ENCODE data around the gene NHEJ1. TPM values are rescaled to one million over a fixed set of nuclear protein-coding genes. Genes with fewer than 3 reads are reported as not detected.

The NHEJ1 gene
- total RNA-seq, 1 experiment from 2014 or later, result 20.8 TPM

DNA sequence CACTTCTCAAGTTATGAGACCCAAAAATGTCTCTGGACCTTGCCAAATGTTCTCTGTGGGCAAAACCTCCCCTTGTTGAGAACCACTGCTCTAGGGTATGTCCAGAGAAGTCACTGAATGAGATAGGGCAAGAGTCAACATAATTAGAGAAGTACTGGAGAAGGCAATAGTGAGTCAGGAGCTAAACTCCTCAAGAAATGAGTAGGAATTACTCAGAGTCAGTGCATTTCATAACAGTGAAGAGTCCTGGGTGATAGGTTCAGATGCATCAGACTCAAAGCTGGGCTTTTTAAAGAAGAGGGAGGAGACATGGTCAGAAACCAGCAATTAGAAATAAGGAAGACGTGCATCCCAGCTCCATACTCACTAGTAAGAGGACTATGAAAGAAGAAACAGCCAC, 61.3 kb downstream of the NHEJ1 start:
- H2BK120ac ChIP-seq (ENCODE audit: low read depth, low read length, poor library complexity, severe bottlenecking), result no peak overlapping the region
- H3K14ac ChIP-seq (ENCODE audit: insufficient read depth, low read length), result no peak overlapping the region
- no peak overlapping the region for H3K9ac ChIP-seq (ENCODE audit: extremely low read depth, insufficient read length, low read length)
- no peaks in the 10 kb centered on the region; the same call in 1 of the 2 replicates for H3K4me1 ChIP-seq (ENCODE audit: insufficient read depth, low read length)
- WGBS (ENCODE audit: extremely low coverage, insufficient read length, low lambda C conversion rate), result no CpG with 5 or more reads among the region's 1 CpG
- no peaks in the 10 kb centered on the region for H4K20me1 ChIP-seq (ENCODE audit: control insufficient read depth, insufficient read depth, insufficient read length)
- no peaks in the 10 kb centered on the region for H3K79me2 ChIP-seq (ENCODE audit: insufficient read depth, low read length)
- no peak for TF ChIP-seq CTCF (conservative IDR thresholded peaks at IDR 0.05)
- no peak overlapping the region for H3K27ac ChIP-seq (ENCODE audit: insufficient read length, low read depth, low read length)
- no peak overlapping the region for H2BK5ac ChIP-seq (ENCODE audit: insufficient read length, low read length)
- H3K4me2 ChIP-seq (ENCODE audit: insufficient read depth, insufficient read length, low read length), result no peak overlapping the region
- no peak overlapping the region for H4K91ac ChIP-seq (ENCODE audit: insufficient read length, low read depth, low read length)
- Mint-ChIP-seq H3K27me3 (ENCODE audit: low read depth) (peaks cover 2% of the 10 kb centered on the region; the same call in 1 of the 2 replicates), H3K36me3 (ENCODE audit: insufficient read depth in 1 of 3, low read depth in 3 of 3) (0 out of 7 replicates have a peak, but pooled peaks cover 0 to 2% (median 0%) of the 10 kb centered on the region in 3 experiments), H3K4me1 (no peaks in the 10 kb centered on the region), H3K4me3 (no peak overlapping the region), H3K27ac (no peak overlapping the region), H3K9me3 (no peaks in the 10 kb centered on the region)
- H2AFZ ChIP-seq (ENCODE audit: low read length), result no peak overlapping the region
- H2BK12ac ChIP-seq (ENCODE audit: insufficient read length, low read depth, low read length), result no peak overlapping the region
- no peak overlapping the region for H3T11ph ChIP-seq (ENCODE audit: low read length)
- H3K9me3 ChIP-seq (ENCODE audit: control insufficient read depth, low read depth, low read length), result no peaks in the 10 kb centered on the region
- no peak overlapping the region for H3K56ac ChIP-seq (ENCODE audit: insufficient read length, low read depth, low read length)
- H4K5ac ChIP-seq (ENCODE audit: insufficient read length, low read depth, low read length), result no peak overlapping the region
- DNase-seq, result no peak
- H2BK20ac ChIP-seq (ENCODE audit: low read depth, low read length, poor library complexity, severe bottlenecking), result no peak overlapping the region
- H2BK15ac ChIP-seq (ENCODE audit: low read depth, low read length), result no peak overlapping the region
- H3K18ac ChIP-seq (ENCODE audit: insufficient read length, low read depth, low read length), result no peak overlapping the region
- H3K23ac ChIP-seq (ENCODE audit: insufficient read length, low read depth, low read length), result no peak overlapping the region
- H3K4ac ChIP-seq (ENCODE audit: low read depth, low read length), result no peak overlapping the region
- H2AK5ac ChIP-seq (ENCODE audit: insufficient read length, low read length), result no peak overlapping the region
- no peaks in the 10 kb centered on the region for H3K23me2 ChIP-seq (ENCODE audit: insufficient read length, low read depth, low read length, poor library complexity, severe bottlenecking)
- H3K27me3 ChIP-seq (ENCODE audit: insufficient read depth, low read length), result no peaks in the 10 kb centered on the region
- no peak overlapping the region for H4K8ac ChIP-seq (replicated peaks; ENCODE audit: insufficient read length, low read depth, low read length)
- H3K79me1 ChIP-seq (ENCODE audit: insufficient read depth, low read depth, low read length, poor library complexity, severe bottlenecking), result no peaks in the 10 kb centered on the region

Measured in H9 (cell line).